Muscle layer of duodenum (tissue), 2 donors: Measurements from ENCODE around the gene ARMS2.

Source experiments
- H3K27ac ChIP-seq: one replicate; pipeline ENCODE4 v1.7.0; 2013; ENCODE audit warnings: mild to moderate bottlenecking, low read length
- H3K27me3 ChIP-seq: one replicate; pipeline ENCODE4 v1.7.0; 2013; ENCODE audit warnings: low read depth, mild to moderate bottlenecking, control low read depth, low read length
- H3K36me3 ChIP-seq, 2 donors: one replicate each; pipeline ENCODE4 v1.7.0; 2013; ENCODE audit warnings: low read length in 2 of 2, control low read depth in 1 of 2, mild to moderate bottlenecking in 1 of 2; ENCODE audit not compliant: insufficient read depth in 2 of 2, control insufficient read depth in 1 of 2
- H3K4me1 ChIP-seq, 2 donors: one replicate each; pipeline ENCODE4 v1.7.0; 2013; ENCODE audit warnings: low read length in 2 of 2, mild to moderate bottlenecking in 2 of 2, control low read depth in 1 of 2, moderate library complexity in 1 of 2; ENCODE audit not compliant: insufficient read depth in 2 of 2, control insufficient read depth in 1 of 2
- H3K4me3 ChIP-seq, 2 donors: one replicate each; pipeline ENCODE4 v1.7.0; 2013; ENCODE audit warnings: low read length in 2 of 2, low read depth in 1 of 2, mild to moderate bottlenecking in 1 of 2
- H3K9me3 ChIP-seq, 2 donors: one replicate each; pipeline ENCODE4 v1.7.0; 2013; ENCODE audit warnings: low read length in 2 of 2, control low read depth in 1 of 2, mild to moderate bottlenecking in 1 of 2; ENCODE audit not compliant: control insufficient read depth in 1 of 2
- donor health status: healthy.

Gene ARMS2

DNA sequence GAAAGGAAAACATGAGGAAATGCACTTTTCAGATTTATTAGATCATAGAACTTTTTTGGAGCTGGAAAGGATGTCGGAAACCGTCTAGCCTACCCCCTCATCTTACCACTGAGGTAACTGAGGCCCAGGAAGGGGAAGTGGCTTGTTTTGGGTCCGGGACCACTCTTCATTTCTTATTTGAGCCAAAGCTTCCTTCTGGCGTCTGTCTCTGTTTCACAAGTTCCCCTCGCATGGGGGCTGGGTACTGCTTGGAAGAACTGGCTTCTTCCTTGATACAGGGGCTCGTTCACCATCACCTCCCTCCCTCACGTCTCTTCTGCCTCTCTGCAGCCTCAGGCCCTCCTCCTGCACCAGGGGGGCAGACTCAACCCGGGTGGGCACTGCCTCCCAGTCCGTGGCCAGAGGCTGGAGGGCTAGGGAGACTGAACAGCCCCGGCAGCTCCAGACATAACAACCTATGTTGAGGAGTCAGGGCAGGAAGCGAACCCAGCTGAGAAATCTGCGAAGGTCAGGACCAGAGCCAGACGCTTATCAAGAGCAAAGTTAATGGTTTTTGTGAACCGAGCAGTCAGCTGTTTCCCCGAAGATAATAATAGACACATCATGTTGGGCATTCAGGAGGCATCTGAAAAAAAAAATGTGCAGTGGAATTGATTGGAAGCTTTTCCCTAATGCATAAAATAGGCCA lies 19.8 kb downstream of the ARMS2 start:
- Histone ChIP-seq H3K27ac (no peak overlapping the region), H3K4me3 (no peak overlapping the region), H3K27me3 (no peaks in the 10 kb centered on the region), H3K36me3 (no peaks in the 10 kb centered on the region), H3K4me1 (peaks cover 10 to 45% of the 10 kb centered on the region in 2 donors), H3K9me3 (no peaks in the 10 kb centered on the region)

DNA sequence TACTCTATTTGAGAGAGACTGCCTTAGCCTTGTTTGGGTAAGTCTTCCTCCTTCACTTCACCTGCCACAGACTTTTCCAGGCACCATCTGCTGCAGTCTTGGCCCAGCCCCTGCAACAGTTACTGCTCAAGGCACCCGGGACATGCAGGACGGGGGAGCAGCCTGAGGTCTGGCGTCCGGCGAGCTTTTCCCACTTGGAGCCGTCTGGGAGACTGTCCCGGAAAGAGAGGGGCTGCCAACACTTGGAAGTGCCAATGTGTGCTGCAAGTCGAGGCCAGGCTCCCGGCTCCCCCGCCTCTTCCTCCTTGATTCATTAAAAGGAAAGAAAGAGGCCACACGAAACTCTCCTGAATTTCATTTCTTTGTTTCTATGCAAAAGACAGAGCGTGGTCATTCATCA lies 20.6 kb downstream of the ARMS2 start:
- Histone ChIP-seq H3K36me3 (no peaks in the 10 kb centered on the region), H3K4me1 (peaks cover 10 to 45% of the 10 kb centered on the region in 2 donors), H3K9me3 (no peaks in the 10 kb centered on the region), H3K27me3 (no peaks in the 10 kb centered on the region), H3K4me3 (peak overlapping the region in 1 of 2 donors; percentile 22), H3K27ac (no peak overlapping the region)

DNA sequence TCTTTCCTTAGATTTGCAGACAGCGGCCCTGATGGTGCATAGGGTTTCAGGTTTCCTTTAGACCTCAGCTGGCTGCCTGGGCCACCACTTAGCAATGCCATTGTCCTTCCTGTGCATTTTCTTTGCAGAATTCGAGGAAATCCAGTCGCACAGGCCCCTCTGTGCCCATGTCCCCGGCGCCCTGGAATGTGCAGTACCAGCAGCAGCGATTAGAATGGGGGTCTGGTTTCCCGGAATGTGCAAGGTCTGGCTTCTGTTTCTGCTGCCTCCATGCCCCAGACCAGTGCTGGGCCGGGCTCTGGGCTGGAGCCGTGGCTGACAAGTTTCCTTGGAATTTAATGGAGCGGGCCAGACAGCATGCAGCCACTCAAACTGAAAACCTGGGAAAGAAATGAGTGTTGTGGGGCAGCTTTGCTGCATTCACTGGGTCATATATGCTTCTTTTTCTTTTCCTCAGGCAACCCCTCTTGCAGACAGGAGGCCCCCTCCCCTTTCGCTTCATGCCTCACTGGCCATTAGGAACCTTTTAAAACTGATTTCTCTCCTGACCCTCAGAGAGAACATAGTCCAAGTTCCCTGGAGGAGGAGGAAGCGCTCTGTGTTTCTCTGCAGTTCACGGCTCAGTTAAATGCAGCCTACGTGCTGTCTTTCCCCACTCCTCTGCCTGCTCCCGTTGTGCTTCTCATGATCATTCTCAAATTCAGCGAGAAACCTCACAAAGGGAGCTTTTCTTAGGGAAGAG lies 21.3 kb downstream of the ARMS2 start:
- H3K27me3 ChIP-seq: no peaks in the 10 kb centered on the region
- no peaks in the 10 kb centered on the region for H3K36me3 ChIP-seq
- H3K9me3 ChIP-seq: no peaks in the 10 kb centered on the region
- peak overlapping the region in 1 of 2 donors; percentile 22 for H3K4me3 ChIP-seq
- no peak overlapping the region for H3K27ac ChIP-seq
- H3K4me1 ChIP-seq: peaks cover 10 to 45% of the 10 kb centered on the region in 2 donors

DNA sequence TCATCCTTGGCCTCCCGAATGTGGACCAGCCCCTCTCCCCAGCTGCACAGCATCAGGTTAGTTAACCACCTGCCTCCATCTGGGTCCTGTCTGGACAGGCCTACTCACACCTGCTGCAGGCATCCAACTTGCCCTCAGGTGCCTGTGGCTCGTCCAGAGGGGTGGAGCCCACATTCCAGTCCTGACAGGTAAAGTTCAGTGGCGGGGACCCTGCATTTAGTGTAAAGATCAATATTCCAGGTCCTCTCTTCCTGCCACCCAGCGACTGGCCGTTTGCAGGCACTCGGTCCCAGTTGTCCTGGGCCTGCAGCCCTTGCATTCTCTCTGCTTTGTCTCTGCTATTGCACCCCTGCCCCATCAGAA lies 21.9 kb downstream of the ARMS2 start:
- Histone ChIP-seq H3K4me3 (no peak overlapping the region), H3K27ac (no peak overlapping the region)

DNA sequence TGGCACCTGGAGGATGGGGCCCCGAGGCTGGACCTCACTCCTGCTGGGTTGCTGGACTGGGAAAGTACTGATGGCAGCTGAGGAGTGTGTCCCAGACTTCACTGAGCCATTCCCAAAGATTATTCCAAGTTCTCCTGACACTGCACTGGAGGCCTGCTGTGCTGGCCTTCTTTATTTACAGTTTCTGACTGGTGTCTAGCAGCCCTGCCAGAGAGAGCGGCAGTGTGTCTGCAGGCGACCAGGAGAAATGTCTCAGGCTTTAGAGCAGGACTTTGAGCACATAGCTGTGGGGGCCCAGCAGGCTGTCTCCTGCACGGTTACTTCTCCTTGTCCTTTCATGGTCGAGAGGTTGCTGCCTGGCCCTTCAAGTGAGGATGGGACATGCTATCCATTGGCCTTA lies 23.0 kb downstream of the ARMS2 start:
- Histone ChIP-seq H3K4me1 (peaks cover 10 to 45% of the 10 kb centered on the region in 2 donors), H3K27me3 (no peaks in the 10 kb centered on the region), H3K4me3 (no peak overlapping the region), H3K36me3 (no peaks in the 10 kb centered on the region), H3K9me3 (no peaks in the 10 kb centered on the region), H3K27ac (no peak overlapping the region)

More for the DNA sequence above, 21.9 kb downstream of the ARMS2 start:
- H3K36me3 ChIP-seq: no peaks in the 10 kb centered on the region
- no peaks in the 10 kb centered on the region for H3K9me3 ChIP-seq
- H3K27me3 ChIP-seq: no peaks in the 10 kb centered on the region
- peaks cover 10 to 45% of the 10 kb centered on the region in 2 donors for H3K4me1 ChIP-seq

DNA sequence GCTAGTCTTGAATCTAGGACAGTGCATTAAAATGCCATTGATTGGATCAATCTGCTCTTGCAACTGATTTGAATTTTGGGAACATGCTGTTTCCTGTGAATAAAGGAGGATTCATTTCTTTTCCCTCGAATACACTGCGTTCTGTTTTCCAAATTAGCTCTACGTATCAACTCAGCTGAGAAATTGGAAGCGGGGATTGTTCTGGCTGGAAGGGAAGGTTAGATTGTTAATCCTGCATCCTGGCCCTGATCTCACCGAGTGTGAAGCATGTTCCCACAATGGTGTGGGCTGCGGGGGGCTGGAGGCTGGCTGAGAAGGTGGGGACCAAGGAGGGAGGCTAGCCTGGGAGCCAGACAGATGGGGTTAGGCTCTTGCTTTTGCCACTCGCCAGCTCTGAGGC lies 24.5 kb downstream of the ARMS2 start:
- no peak overlapping the region for H3K4me3 ChIP-seq
- H3K4me1 ChIP-seq: peaks cover 8 to 41% of the 10 kb centered on the region in 2 donors
- no peaks in the 10 kb centered on the region for H3K9me3 ChIP-seq
- H3K27me3 ChIP-seq: no peaks in the 10 kb centered on the region
- H3K27ac ChIP-seq: no peak overlapping the region
- H3K36me3 ChIP-seq: no peaks in the 10 kb centered on the region

DNA sequence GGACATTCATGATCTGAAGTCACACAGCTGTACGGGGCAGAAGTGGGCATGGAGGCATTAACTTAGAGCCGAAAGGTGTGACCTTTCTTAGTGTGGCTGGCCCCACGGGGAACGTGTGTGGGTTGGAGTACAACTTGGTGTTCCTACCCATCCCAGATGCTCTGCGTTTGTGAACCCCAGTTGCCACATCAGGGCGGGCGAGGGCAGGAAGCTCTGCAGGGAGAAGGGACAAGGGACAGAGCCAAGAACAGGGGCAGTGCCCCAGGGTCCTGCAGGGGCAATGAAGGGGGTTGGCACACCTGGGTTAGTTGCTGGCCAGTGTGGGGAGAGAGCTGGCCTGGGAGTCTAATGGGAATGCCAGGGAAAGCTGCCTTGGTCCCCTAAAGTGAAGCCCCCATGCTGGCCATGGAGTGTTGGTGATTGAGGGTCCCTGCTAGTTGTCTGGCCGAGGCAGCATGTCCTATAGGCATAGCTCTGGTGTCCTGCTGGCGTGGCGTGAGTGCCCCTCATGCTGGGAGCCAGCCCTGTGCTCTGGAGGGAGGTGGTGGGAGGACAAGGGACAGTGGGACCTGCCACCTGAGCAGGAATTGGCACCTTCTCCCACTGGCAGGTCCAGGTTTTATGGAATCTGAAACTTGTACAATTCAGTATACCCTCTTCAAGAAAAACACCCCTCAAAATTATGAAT lies 25.8 kb downstream of the ARMS2 start:
- Histone ChIP-seq H3K36me3 (no peaks in the 10 kb centered on the region), H3K4me3 (no peak overlapping the region), H3K9me3 (no peaks in the 10 kb centered on the region), H3K4me1 (peaks cover 0 to 38% of the 10 kb centered on the region in 2 donors), H3K27me3 (no peaks in the 10 kb centered on the region), H3K27ac (no peak overlapping the region)

DNA sequence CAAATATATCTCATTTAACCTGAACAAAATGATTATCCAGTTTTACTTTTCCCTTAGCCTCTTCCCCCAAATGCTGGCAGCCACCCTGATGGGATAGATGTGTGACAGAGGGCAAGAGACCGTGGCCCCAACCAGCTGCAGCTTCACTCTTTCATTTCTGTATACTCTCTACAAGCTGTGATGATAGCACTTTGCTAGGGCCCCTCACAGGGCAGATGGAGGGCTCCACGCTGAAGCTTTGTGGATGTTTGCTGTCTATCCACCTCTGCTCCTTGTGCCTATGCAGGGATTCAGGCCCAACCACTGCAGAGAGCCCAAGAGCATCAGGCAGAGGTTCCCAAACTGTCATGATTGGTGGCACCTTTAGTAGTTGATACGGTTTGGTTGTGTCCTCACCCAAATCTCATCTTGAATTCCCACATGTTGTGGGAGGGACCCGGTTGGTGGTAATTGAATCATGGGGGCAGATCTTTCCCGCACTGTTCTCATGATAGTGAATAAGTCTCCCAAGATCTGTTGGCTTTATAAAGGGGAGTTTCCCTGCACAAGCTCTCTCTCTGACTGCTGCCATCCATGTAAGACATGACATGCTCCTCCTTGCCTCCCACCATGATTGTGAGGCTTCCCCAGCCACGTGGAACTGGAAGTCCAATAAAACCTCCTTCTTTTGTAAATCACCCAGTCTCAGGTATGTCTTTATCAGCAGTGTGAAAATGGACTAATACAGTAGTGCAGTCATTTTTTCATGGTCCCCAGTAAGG lies 27.0 kb downstream of the ARMS2 start:
- Histone ChIP-seq H3K27me3 (no peaks in the 10 kb centered on the region), H3K27ac (no peak overlapping the region), H3K4me1 (peaks cover 6 to 38% of the 10 kb centered on the region in 2 donors)

DNA sequence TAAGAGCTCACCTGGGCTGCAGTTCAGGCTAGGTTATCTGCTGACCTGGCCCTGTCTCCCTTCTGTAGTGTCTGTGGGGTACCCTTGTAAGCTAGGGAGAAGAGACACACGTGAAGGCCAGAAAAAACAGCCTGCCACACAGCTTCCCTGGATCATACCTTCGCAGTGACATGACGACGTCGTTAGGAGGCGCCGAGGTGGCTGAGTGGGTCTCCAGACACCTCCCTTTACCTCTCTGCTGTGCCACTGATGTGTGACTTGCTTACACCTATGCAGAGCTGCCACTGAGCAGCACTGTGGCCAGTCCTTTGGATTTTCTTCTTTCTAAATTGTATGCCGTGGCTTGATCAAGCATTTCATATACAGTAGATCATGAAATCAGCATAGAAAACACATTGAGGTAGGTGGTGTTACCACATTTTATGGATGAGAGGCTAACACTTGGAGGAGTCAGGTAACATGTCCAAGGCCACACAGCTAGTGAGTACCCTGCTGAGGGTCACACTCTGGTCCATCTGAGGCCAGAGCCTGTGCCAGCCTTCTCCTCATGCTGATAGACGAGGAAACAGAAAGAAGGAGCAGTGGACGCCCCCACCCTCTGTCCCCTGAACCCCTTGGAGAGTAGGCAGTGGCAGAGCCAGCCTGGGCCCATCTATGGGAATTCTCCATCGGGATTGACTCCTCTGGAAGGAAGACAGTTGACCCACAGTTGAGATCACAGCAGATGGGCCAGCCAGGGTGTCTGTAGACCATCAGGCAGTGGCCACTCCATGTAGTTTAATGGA lies 30.0 kb downstream of the ARMS2 start:
- no peaks in the 10 kb centered on the region for H3K36me3 ChIP-seq
- no peaks in the 10 kb centered on the region for H3K9me3 ChIP-seq
- H3K4me3 ChIP-seq: no peak overlapping the region
- no peak overlapping the region for H3K27ac ChIP-seq
- peaks cover 10 to 32% of the 10 kb centered on the region in 2 donors for H3K4me1 ChIP-seq
- no peaks in the 10 kb centered on the region for H3K27me3 ChIP-seq

More for the DNA sequence above, 27.0 kb downstream of the ARMS2 start:
- no peaks in the 10 kb centered on the region for H3K9me3 ChIP-seq
- no peak overlapping the region for H3K4me3 ChIP-seq
- no peaks in the 10 kb centered on the region for H3K36me3 ChIP-seq

DNA sequence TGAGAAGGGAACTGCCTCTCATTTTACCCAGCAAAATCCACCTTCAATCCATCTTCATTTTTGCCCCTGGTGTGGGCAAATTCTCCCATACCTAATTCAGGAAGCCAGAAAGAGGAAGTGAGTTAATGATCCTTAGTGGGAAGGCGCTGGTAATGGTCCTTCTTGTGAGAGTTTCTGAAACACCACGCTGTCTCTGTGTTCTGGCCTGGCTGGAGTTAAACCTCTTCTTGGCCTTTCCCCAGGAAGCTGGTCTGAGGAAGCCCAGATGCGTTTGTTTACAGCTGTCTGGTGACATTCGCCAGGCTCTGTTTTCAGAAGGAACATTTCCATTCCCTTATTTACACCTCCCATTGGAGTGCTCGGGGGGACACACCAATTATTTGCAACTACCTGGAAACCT lies 31.2 kb downstream of the ARMS2 start:
- Histone ChIP-seq H3K27ac (no peak overlapping the region), H3K4me3 (no peak overlapping the region), H3K27me3 (no peaks in the 10 kb centered on the region), H3K9me3 (no peaks in the 10 kb centered on the region), H3K4me1 (peaks cover 10 to 32% of the 10 kb centered on the region in 2 donors), H3K36me3 (no peaks in the 10 kb centered on the region)
